ENCODE data around the gene PAX4.

PAX4 gene

GRCh38 chr7:127618042-127618441 lies at the start of gene PAX4:
Gene PAX4 (minus strand): TSS chr7:127618142. CDS start chr7:127615928, 2,214 bp downstream.
- DNase-seq, result no peak

DNA sequence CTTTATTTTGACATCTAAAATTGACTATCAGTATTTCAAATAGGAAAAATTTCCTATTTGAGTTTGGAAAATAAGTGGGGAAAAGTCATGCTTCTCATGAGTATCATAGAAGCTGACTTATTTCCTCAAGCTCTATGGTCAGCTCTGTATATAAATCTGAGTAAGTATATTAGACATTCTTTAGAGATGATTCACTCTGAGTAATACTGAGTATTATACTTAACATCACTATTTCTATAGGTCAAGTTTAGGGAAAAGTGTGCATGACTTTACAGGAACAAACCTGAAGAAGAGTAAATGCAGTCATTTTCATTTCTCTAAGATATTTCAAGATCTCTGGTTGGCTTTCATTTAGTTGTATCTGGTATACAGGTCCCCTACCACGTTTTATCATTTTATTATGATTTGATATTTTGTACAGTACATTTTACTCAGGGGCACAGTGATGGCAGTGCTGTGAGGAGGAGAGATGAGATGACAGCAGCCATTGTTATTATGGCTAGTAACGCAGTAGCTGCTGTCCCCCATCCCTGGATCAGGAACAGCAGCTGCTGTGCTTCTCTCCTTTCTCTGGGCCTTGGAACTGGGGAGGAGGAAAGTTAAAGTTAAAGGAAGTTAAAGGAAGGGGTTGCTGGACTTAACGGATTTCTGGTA lies 49.2 kb upstream of the PAX4 start:
- peak; percentile 73 for DNase-seq

GRCh38 chr7:127666602-127667001 lies 48.7 kb upstream of the PAX4 start:
- DNase-seq, result no peak

DNA sequence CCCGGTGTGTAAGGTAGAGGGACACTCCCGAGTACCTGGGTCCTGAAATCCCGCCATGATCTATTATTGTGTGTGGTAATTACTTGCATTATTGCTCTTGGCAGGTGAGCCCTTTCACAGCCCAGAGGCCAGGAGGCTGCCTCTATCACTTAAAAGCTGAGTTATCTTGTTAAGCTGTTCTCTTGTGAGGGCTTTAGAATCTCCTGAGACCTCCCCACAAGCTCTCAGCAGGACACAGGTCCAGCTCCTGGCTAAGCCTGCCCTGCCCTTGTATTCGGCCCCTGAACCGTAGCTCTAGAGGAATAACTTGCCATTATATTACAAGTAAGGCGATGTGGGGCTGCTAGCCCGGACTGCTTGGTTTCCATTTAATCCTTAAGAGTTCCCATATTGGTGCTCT lies 48.0 kb upstream of the PAX4 start:
- DNase-seq, result no peak

- DNase-seq, result no peak
Observed at GRCh38 chr7:127658970-127659630, 41.2 kb upstream of the PAX4 start.

- no peak for DNase-seq
Observed at GRCh38 chr7:127657500-127657899, 39.6 kb upstream of the PAX4 start.

GRCh38 chr7:127655720-127656119 lies 37.8 kb upstream of the PAX4 start:
- no peak for DNase-seq

DNA sequence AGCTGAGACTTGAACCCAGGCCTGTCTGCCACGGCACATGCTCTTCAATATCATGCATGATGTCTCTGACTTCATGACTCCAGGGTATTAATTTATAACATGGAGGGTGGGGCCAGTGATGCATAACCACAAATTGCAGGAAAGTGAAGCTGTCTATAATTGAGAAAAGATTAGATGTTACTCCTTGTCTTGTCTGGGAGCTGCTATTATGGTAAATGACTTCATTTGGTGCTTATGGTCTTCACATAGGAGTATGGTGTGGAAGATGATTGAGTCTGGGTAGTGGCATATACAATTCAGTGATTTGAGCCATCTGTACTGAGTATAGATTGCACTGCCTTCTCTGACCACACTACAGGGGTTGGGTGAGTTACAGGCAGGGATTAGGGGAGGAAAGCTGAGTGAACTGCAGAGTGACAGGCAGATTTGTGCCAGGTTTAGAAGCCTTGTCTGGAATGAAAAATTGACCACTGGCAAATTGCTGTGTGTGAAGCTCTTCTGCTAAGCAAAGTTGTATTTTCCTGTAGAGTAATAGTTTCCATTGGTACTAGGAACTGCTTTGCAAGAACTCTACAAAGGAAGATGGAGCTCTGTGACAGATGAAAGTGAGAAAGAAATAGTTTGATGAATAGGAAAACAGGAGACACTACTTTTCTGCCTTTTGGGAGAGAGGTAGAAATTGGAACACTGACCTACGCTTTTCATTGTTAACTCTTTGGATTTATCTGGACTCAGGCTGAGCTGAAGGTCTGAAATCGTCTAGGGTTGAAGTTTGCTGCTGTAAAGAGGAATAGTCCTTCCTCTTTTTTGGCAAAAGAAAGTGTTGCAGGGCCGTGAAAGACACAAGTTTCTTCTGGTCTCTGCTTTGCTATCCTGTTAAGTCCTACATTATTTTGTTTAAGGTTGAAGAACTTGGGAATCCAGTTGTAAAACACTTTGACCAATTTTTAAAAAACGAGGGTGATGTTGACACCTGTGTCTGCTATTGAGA lies 36.8 kb upstream of the PAX4 start:
- peak; percentile 27 for DNase-seq

- no peak for DNase-seq
Observed at GRCh38 chr7:127653396-127653795, 35.5 kb upstream of the PAX4 start.

DNA sequence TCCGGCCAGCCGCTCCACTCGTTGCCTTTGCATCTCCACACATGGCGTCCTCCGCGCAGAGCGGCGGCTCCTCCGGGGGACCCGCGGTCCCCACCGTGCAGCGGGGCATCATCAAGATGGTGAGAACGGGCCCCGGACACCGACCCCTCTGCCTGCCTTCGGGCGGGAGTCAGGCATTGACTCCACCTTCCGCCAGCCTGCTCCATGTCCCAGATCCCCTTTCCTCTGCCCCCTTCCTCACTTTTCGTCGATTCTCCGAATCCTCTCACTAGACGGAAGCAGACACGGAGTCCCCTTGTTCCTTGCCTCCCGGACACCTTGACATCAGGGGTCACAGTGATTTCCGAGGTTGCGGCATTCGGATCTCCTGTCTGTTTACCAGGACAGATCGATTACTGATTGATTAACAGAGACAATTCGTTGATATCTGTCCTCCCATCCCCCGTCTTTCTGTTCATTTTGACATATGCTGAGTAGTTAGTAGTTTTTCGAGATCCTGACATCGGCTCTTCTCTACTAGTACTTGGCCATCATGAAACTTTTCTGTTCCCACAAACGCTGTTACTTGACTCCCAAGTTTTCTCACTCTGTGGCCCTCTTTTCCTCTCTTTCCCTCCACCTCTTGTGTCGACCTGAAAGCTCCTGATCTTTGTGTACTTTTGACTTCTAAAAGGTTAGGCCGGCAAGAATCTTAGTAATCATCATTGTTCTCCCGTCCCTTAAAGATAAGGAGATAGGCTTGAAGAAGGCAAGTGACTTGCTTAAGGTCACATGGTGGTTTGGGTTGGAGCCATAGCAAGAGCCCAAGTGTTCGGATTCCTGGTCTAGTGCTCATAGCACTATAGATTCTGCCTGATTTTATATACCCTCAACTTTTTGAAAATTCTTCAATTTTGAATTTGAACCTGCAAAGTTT lies 34.6 kb upstream of the PAX4 start:
- peak; percentile 26 for DNase-seq

DNA sequence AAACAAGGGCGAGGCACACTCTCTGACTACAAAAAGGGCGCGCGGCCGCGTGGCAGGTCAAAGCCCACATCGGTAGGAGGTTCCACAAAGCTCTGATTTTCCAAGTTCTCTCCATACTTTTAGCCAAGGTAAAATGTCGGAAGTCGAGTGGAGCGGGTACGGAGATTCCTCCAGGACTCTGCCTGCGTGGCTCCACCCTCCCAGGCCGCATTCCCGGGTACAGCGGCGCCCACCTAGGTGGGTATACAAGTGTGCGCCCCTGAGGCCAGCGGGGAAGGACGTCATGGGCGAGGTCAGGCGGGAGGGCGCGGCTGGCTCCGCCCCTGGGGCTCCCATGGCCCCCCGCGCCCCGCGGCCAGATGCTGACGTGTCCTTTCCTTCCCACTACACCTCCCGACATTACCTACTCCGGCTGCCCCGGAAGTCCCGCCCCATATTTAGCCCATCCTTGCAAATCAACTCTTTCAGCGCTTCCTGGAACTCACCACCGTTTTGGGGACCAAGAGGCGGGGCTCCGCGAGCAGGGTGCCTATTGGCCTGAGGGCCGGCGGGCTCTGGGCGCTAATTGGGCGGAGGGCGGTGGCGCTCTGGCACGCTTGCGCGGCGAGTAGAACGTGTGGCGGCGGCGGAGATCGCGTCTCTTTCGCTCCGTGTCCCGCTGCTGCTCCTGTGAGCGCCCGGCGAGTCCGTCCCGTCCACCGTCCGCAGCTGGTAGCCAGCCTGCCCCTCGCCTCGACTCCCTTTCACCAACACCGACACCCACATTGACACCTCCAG lies 33.8 kb upstream of the PAX4 start, which contains the start of gene SND1:
Gene SND1, plus strand, starts transcription at position 639 of the 777 bp plus-strand sequence. CDS start 180 bp downstream, outside the sequence.
- DNase-seq, result peak; percentile 100

GRCh38 chr7:127650847-127651555 lies 33.1 kb upstream of the PAX4 start:
- DNase-seq, result peak; percentile 33

DNA sequence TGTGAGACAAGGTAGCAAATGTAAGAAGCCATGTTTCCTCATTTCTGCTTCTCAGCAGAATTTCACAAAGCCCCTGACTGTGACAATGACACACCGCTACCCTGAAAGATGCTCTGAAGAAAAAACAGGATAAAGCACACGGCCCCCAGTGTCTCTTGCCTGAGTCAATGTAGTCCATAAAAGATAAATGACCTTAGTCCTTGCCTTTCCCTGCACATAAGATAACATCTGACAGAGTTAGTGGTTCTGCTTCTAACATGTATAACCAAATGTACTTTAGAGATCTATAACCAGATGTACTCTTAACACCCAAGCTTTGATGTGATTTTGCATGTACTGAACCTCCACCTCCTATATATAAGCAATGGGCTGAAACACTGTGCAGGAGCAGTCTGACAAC lies 31.0 kb upstream of the PAX4 start:
- DNase-seq, result no peak

DNA sequence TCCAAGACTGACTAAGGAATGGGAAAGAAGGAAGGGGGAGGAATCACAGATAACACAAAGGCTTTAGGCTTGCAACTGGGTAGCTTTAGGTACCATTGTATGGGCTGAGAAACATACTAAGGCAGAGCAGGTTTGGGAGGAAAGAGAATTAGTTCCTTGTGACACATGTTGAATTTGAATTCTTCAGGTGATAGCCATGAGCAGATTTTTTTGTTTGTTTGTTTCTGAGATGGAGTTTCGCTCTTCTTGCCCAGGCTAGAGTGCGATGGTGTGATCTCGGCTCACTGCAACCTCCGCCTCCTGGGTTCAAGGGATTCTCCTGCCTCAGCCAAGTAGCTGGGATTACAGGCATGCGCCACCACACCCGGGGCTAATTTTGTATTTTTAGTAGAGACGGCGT lies 29.7 kb upstream of the PAX4 start:
- no peak for DNase-seq

DNA sequence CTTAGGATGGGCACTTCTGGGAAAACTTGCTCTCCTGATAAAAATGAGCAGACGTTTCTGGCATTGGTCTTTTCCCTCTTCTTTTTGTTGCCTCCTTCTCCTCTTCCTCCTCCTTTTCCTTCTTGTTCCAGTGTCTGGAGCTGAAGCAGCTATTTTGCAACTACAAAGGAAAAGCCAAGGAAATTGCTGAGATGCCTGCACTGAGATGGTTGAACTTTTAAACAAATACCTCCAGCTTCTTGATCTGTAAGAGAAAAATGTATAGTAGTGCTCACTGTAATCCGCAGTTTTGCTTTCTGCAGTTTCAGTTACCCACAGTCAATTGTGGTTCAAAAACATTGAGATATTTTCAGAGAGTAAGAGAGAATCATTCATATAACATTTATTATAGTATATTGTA lies 26.5 kb upstream of the PAX4 start:
- DNase-seq, result peak; percentile 36

DNA sequence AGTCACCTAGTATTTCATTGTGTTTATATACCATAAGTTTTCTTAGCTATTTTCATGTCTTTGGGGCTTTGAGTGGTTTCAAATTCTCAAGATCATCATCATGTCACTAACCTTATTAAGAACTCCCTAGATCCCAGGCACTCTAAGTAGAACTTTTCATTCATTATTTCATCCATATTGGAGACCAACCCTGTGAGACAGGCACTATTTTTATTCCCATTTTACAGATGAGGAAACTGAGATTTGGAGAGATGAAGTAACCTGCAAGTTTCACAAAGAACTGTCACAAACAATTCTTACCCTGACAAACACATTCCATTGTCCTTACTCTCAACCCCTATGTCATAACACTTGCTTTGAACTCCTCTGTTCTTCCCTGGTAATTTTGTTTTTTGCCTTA lies 20.3 kb upstream of the PAX4 start:
- no peak for DNase-seq

GRCh38 chr7:127635659-127636285 lies 17.8 kb upstream of the PAX4 start:
- DNase-seq, result no peak

- peak; percentile 95 for DNase-seq
Observed at GRCh38 chr7:127632276-127632910, 14.5 kb upstream of the PAX4 start.

- DNase-seq, result no peak
Observed at GRCh38 chr7:127629268-127629854, 11.4 kb upstream of the PAX4 start.
